VCaP (cell line): ENCODE results near the gene CTNNAL1.

Experiments used
- H3K27ac ChIP-seq: fragments of 450-650 bp; 2 replicates; pipeline ENCODE4 v1.5.1; 2017
- TF ChIP-seq, protein P1 (sequence below): fragments of 450-650 bp; conservative IDR thresholded peaks from 2 replicates; pipeline ENCODE4 v1.5.1; 2017; ENCODE audit warnings: mild to moderate bottlenecking, moderate library complexity

The CTNNAL1 gene

DNA sequence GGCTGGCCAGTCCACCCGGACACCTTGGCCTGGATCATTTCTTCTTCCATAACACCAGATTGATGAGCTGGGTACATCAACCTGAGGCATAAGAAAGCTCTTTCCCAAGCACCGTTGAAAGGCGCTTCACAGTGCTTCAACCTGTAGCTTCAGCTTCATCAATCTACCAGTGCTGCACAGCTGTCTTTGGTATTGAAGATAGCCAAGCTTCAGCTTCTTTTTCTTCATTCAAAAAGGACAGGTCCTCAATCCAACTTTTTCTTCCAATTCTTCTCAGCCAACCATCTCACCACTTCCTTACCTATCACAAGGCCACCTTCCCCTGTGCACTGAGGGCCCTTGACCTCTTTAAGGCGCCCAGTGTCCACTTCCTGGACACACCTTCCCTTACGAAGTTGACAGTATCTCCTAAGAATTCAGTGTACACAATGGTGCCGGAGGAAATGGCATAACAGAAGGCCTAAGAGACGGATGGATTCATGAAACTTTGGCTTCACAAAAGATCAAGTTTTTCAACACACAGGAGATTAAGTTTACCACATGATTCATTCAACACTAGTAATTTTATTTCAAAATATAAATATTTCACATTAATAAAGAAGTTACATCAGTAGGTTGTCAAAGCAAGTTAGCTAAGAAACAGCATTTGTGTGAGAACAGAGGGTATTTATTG is 1.4 kb upstream of the CTNNAL1 start:
- peak overlapping the region; percentile 87; the same call in 1 of the 2 replicates for H3K27ac ChIP-seq
- TF ChIP-seq, protein P1, sequence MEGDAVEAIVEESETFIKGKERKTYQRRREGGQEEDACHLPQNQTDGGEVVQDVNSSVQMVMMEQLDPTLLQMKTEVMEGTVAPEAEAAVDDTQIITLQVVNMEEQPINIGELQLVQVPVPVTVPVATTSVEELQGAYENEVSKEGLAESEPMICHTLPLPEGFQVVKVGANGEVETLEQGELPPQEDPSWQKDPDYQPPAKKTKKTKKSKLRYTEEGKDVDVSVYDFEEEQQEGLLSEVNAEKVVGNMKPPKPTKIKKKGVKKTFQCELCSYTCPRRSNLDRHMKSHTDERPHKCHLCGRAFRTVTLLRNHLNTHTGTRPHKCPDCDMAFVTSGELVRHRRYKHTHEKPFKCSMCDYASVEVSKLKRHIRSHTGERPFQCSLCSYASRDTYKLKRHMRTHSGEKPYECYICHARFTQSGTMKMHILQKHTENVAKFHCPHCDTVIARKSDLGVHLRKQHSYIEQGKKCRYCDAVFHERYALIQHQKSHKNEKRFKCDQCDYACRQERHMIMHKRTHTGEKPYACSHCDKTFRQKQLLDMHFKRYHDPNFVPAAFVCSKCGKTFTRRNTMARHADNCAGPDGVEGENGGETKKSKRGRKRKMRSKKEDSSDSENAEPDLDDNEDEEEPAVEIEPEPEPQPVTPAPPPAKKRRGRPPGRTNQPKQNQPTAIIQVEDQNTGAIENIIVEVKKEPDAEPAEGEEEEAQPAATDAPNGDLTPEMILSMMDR = no peak

DNA sequence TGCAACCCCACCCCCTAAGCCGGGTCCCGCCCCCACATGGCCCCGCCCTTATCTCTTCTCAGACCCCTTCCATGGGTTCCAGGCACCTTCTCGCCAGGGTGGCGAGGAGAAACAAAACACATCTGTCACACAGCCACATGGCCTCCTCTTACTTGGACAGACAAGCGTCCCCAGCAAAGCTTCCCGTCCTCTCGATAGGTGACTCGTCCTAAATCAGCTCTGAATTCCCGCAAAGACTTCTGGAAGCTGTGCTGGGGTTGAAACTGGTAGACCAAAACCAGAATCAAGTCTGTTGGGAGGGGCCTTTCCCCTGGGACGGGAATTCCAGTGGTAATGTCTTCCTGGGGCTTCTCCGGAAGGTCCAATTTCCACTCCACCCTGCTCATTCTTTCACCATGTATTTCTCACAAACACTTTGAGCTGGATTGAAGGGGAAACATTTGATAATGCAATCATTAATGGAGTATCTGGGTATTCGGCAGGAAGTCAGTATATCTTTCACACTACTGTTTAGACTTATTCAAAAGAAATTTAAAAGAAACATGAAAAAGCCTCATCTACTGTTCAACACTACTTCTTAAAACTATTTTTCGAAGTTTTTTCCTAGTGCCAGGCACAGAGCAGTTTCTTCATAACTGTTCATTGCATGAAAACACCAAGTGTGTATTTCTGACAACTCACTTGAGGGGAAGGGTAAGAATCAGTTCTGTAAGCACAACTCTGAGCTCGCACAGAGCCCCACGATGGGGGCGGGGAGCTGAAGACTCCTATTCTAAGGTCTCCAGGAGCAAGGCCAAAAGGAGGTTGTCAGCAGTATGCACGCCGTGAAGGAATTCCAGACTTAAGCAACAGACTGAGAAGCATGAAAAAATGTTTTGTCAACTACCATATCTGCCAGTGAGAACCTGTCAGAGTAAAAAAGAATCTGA is 644 bp upstream of the CTNNAL1 start:
- H3K27ac ChIP-seq = peak overlapping the region; percentile 87

DNA sequence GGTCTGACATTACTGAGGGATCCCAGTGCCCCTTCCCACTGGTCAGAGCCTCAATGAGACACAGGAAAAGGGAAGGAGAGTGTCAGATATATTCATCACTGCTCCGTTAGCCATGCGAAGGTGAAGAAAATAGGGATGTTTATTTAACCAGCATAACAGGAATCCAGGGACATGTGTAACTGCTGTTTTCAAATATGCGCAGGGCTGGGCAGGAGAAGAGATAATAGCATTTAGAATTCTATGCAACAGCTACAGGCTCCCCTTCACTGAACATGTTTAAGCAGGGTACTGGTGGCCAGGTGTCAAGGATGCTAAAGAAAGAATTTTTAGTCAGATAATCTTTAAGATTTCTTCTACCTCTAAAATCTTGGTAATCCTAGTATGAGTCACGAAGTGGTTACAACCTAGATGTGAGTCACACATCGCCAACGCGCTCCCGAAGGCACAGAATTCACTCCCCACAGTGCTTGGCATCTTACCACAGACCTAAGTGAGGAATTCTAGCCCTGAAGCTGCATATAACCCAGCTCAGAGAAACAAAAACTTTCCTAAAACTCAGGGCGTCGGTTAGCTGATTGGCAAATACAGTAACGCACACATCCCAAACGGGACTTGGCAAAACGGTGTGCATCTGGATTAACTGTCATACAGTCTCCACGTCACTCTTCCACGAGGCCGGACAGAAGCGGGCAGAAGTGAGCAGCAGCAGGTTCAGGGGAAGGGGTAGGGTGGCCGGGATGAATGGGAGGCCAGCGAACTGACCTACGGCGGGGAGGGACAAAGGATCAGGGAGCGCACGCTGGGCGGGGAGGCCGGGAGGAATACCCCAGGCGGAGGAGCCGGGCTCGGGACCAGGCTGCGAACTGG is 1.1 kb downstream of the CTNNAL1 start:
- TF ChIP-seq, protein P1 = no peak
- H3K27ac ChIP-seq = peak overlapping the region; percentile 87

More for the DNA sequence above, 644 bp upstream of the CTNNAL1 start:
- TF ChIP-seq, protein P1 = no peak

DNA sequence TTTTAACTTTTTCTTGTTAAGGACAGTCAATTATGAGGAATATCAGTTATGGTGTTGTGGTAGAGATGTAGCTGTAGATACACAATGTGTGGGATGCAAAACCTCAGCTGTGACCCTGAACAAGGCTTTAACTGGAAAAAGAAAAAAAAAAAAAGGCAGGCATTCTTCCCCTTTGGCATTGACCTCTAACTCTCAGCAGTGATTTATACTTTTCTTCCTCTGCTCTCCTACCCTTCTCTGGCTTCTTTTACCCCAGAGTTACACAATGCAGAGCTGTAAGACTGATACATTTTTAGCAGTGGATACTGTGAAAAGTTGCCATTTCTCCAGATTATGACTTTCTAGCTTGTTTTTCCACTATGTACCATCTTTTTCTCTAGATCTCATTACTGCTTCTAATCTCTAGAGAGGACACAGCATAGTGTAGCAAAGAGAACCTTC is 2.0 kb downstream of the CTNNAL1 start:
- peak overlapping the region; percentile 87; the same call in 1 of the 2 replicates for H3K27ac ChIP-seq
- TF ChIP-seq, protein P1 = no peak

DNA sequence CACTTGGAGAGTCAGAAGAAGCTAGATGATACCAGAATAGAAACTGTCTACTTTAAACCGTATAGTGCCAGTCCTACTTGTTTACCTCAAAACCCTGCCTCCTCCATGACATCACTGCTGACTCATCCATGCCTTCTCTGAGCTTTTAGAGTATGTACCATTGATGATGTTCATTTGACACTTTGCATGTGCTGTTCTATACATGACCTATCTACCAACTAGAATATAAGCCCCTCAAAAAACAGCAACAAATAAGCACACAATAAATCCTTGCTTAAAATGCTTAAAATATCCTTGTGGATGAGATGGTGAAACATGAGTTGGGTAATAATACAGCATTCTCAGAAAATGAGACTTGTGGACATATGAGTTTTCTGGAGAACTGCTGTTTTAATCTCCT is 2.6 kb downstream of the CTNNAL1 start:
- TF ChIP-seq, protein P1 = no peak
- H3K27ac ChIP-seq = no peak overlapping the region

DNA sequence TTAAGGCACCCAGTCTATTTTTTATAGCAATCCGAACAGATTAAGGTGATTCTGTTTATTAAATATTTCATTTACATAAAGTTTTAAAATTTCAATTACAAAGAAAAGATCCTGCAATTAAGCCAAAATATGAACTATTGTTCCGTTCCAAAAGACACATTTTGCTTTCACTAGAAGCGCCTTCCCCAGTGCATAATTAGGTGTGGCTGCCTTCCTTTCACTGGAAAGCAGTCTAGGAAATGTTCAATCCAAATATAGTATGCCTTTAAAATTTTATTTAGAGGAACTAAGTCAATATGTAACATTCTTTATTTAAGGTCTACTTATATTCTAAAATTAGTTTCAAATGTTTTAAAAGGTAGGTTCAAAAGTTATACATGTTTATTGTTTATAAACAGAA is 7.6 kb downstream of the CTNNAL1 start:
- H3K27ac ChIP-seq = no peak overlapping the region
- TF ChIP-seq, protein P1 = no peak
